H1 (cell line): ENCODE measurements around the gene PKP3. TPM values are rescaled to one million over a fixed set of nuclear protein-coding genes. Genes with fewer than 3 reads are reported as not detected.

ENCODE experiments used
- HDAC6 ChIP-seq: IDR thresholded peaks from one replicate; pipeline ENCODE4 v1.7.1; 2012; ENCODE audit warnings: low read depth, mild to moderate bottlenecking, inconsistent platforms, low read length, moderate library complexity
- NRF1 ChIP-seq: IDR thresholded peaks from 2 replicates; pipeline ENCODE4 v1.6.1; 2011; ENCODE audit warnings: mild to moderate bottlenecking, low read depth, low read length, improper control_type of control experiment
- SP4 ChIP-seq: IDR thresholded peaks from 2 replicates; pipeline ENCODE4 v1.6.1; 2012; ENCODE audit warnings: low read length, inconsistent platforms
- SRF ChIP-seq: IDR thresholded peaks from 2 replicates; pipeline ENCODE4 v1.6.1; 2011; ENCODE audit warnings: mild to moderate bottlenecking, low read depth, low read length, moderate library complexity
- SUZ12 ChIP-seq: fragments of 200-600 bp; sonication (generic); IDR thresholded peaks from 2 replicates; pipeline ENCODE4 v1.6.1; 2012; ENCODE audit warnings: mild to moderate bottlenecking, inconsistent platforms, low read length, moderate library complexity, mixed read lengths
- polyA plus RNA-seq, 7 experiments: library from polyadenylated mRNA; depleted of rRNA in 3 of 7; stranded (reverse) in 5 of 7; unstranded in 2 of 7; fragments of >200 nt in 5 of 7; fragments of 200-250 nt in 2 of 7; gene quantifications; 1 replicate in 5 of 7; 2 replicates in 1 of 7; 4 replicates in 1 of 7; pipeline versions ENCODE4 v1.2.1 to v1.2.3, GENCODE V29; 2011 to 2013; ENCODE audit warnings: missing spikeins in 2 of 7, mixed read lengths in 2 of 7
- small RNA-seq: library from polyadenylated mRNA; stranded (forward); fragments of <200 nt; extraction: miRNeasy Mini kit (QIAGEN cat#:217004); gene quantifications from one replicate; pipeline ENCODE3, GENCODE V24; 2013; ENCODE audit not compliant: insufficient read depth
- total RNA-seq: library from RNA; stranded (reverse); fragmentation: NEBNext Ultra II Directional; extraction: Animal tissue kit (Norgen Biotek cat#: 25700); gene quantifications from 2 replicates; pipeline ENCODE4 v1.2.1, GENCODE V29; 2021

The PKP3 gene
- total and polyA plus RNA-seq, 2 of the 8 experiments (the other 6 are each of a cell fraction or from before 2014, with no cell fraction given): 16.7 to 28.7 TPM

GRCh38 chr11:454043-454442 lies 60.0 kb downstream of the PKP3 start (continued):
- TF ChIP-seq NRF1: no peak
- TF ChIP-seq SRF: no peak
- TF ChIP-seq SUZ12: no peak
- no peak for TF ChIP-seq HDAC6
- TF ChIP-seq SP4: no peak

Small RNA genes lying within 50 kb of the gene (small RNA-seq; reads per million reads assigned to genes)
- not detected for gene RN7SL838P

Other genes starting within 250 kb of the PKP3 start
- gene SCGB1C1, start 201.1 kb upstream of the PKP3 start, total RNA-seq: not detected in 2 replicates
- gene SCGB1C1, start 201.1 kb upstream of the PKP3 start, polyA plus RNA-seq (2011; rRNA removed): not detected in 2 replicates
- gene BET1L, start 186.8 kb upstream of the PKP3 start, total RNA-seq: 37.9 and 40.2 TPM in 2 replicates
- 61.9 and 71.1 TPM in 2 replicates for gene BET1L, start 186.8 kb upstream of the PKP3 start, polyA plus RNA-seq (2011; rRNA removed)
- 67.0 and 76.7 TPM in 2 replicates for gene RIC8A, start 186.5 kb upstream of the PKP3 start, total RNA-seq
- 105 and 123 TPM in 2 replicates for gene RIC8A, start 186.5 kb upstream of the PKP3 start, polyA plus RNA-seq (2011; rRNA removed)
- 14.3 and 14.6 TPM in 2 replicates for gene SIRT3, start 157.9 kb upstream of the PKP3 start, total RNA-seq
- gene SIRT3, start 157.9 kb upstream of the PKP3 start, polyA plus RNA-seq (2011; rRNA removed): 21.6 and 25.5 TPM in 2 replicates
- 136 and 141 TPM in 2 replicates for gene PSMD13, start 157.2 kb upstream of the PKP3 start, total RNA-seq
- gene PSMD13, start 157.2 kb upstream of the PKP3 start, polyA plus RNA-seq (2011; rRNA removed): 121 and 130 TPM in 2 replicates
- not detected in 2 replicates for gene NLRP6, start 115.8 kb upstream of the PKP3 start, total RNA-seq
- gene NLRP6, start 115.8 kb upstream of the PKP3 start, polyA plus RNA-seq (2011; rRNA removed): 0.06 TPM in 1 of 2 replicates, not detected in the other
- 52.9 and 60.7 TPM in 2 replicates for gene PGGHG, start 105.1 kb upstream of the PKP3 start, total RNA-seq
- 34.8 and 61.4 TPM in 2 replicates for gene PGGHG, start 105.1 kb upstream of the PKP3 start, polyA plus RNA-seq (2011; rRNA removed)
- gene IFITM5, start 94.7 kb upstream of the PKP3 start, total RNA-seq: not detected in 2 replicates
- gene IFITM5, start 94.7 kb upstream of the PKP3 start, polyA plus RNA-seq (2011; rRNA removed): 0.50 TPM in 1 of 2 replicates, not detected in the other
- gene IFITM2, start 86.4 kb upstream of the PKP3 start, total RNA-seq: 363 and 399 TPM in 2 replicates
- 764 and 902 TPM in 2 replicates for gene IFITM2, start 86.4 kb upstream of the PKP3 start, polyA plus RNA-seq (2011; rRNA removed)
- gene IFITM1, start 80.2 kb upstream of the PKP3 start, total RNA-seq: 394 and 417 TPM in 2 replicates
- 1,464 and 1,887 TPM in 2 replicates for gene IFITM1, start 80.2 kb upstream of the PKP3 start, polyA plus RNA-seq (2011; rRNA removed)
- 230 and 238 TPM in 2 replicates for gene IFITM3, start 73.3 kb upstream of the PKP3 start, total RNA-seq
- 666 and 779 TPM in 2 replicates for gene IFITM3, start 73.3 kb upstream of the PKP3 start, polyA plus RNA-seq (2011; rRNA removed)
- 76.3 and 89.0 TPM in 2 replicates for gene B4GALNT4, start 24.7 kb upstream of the PKP3 start, total RNA-seq
- 40.9 and 69.4 TPM in 2 replicates for gene B4GALNT4, start 24.7 kb upstream of the PKP3 start, polyA plus RNA-seq (2011; rRNA removed)
- 66.3 and 68.9 TPM in 2 replicates for gene SIGIRR, start 20.8 kb downstream of the PKP3 start, total RNA-seq
- 55.2 and 94.2 TPM in 2 replicates for gene SIGIRR, start 20.8 kb downstream of the PKP3 start, polyA plus RNA-seq (2011; rRNA removed)
- gene ANO9, start 47.8 kb downstream of the PKP3 start, total RNA-seq: 18.0 and 20.0 TPM in 2 replicates
- gene ANO9, start 47.8 kb downstream of the PKP3 start, polyA plus RNA-seq (2011; rRNA removed): 20.7 and 24.6 TPM in 2 replicates
- 48.7 and 52.4 TPM in 2 replicates for gene PTDSS2, start 56.1 kb downstream of the PKP3 start, total RNA-seq
- gene PTDSS2, start 56.1 kb downstream of the PKP3 start, polyA plus RNA-seq (2011; rRNA removed): 68.2 and 108 TPM in 2 replicates
- gene RNH1, start 113.0 kb downstream of the PKP3 start, total RNA-seq: 49.8 and 53.4 TPM in 2 replicates
- gene RNH1, start 113.0 kb downstream of the PKP3 start, polyA plus RNA-seq (2011; rRNA removed): 48.7 and 86.4 TPM in 2 replicates
- gene HRAS, start 141.4 kb downstream of the PKP3 start, total RNA-seq: 54.7 and 60.9 TPM in 2 replicates
- 44.3 and 63.4 TPM in 2 replicates for gene HRAS, start 141.4 kb downstream of the PKP3 start, polyA plus RNA-seq (2011; rRNA removed)
- 1.9 and 2.1 TPM in 2 replicates for gene LRRC56, start 143.3 kb downstream of the PKP3 start, total RNA-seq
- 0.94 and 1.6 TPM in 2 replicates for gene LRRC56, start 143.3 kb downstream of the PKP3 start, polyA plus RNA-seq (2011; rRNA removed)
- 2.6 and 3.1 TPM in 2 replicates for gene LMNTD2, start 166.5 kb downstream of the PKP3 start, total RNA-seq
- 1.6 and 3.6 TPM in 2 replicates for gene LMNTD2, start 166.5 kb downstream of the PKP3 start, polyA plus RNA-seq (2011; rRNA removed)
- gene RASSF7, start 166.8 kb downstream of the PKP3 start, total RNA-seq: 20.6 and 22.3 TPM in 2 replicates
- gene RASSF7, start 166.8 kb downstream of the PKP3 start, polyA plus RNA-seq (2011; rRNA removed): 43.9 and 60.6 TPM in 2 replicates
- gene PHRF1, start 182.3 kb downstream of the PKP3 start, total RNA-seq: 37.3 and 39.8 TPM in 2 replicates
- 13.4 and 21.8 TPM in 2 replicates for gene PHRF1, start 182.3 kb downstream of the PKP3 start, polyA plus RNA-seq (2011; rRNA removed)
- 9.4 and 9.6 TPM in 2 replicates for gene IRF7, start 221.7 kb downstream of the PKP3 start, total RNA-seq
- 9.1 and 12.8 TPM in 2 replicates for gene IRF7, start 221.7 kb downstream of the PKP3 start, polyA plus RNA-seq (2011; rRNA removed)
- 0.11 TPM in 1 of 2 replicates, not detected in the other for gene CDHR5, start 230.7 kb downstream of the PKP3 start, total RNA-seq
- 0.02 TPM in 1 of 2 replicates, not detected in the other for gene CDHR5, start 230.7 kb downstream of the PKP3 start, polyA plus RNA-seq (2011; rRNA removed)
- gene SCT, start 233.0 kb downstream of the PKP3 start, total RNA-seq: 2.0 and 2.2 TPM in 2 replicates
- gene SCT, start 233.0 kb downstream of the PKP3 start, polyA plus RNA-seq (2011; rRNA removed): 1.7 and 3.7 TPM in 2 replicates
- 3.3 and 3.4 TPM in 2 replicates for gene DRD4, start 243.1 kb downstream of the PKP3 start, total RNA-seq
- gene DRD4, start 243.1 kb downstream of the PKP3 start, polyA plus RNA-seq (2011; rRNA removed): 4.9 and 9.7 TPM in 2 replicates